Measurements from ENCODE around the gene SPATC1L.
"Not testable (repeated sequence)": the region's sequence is repeated elsewhere in the genome, so short reads cannot be mapped to it uniquely, and the experiment has no call there.

The SPATC1L gene

DNA sequence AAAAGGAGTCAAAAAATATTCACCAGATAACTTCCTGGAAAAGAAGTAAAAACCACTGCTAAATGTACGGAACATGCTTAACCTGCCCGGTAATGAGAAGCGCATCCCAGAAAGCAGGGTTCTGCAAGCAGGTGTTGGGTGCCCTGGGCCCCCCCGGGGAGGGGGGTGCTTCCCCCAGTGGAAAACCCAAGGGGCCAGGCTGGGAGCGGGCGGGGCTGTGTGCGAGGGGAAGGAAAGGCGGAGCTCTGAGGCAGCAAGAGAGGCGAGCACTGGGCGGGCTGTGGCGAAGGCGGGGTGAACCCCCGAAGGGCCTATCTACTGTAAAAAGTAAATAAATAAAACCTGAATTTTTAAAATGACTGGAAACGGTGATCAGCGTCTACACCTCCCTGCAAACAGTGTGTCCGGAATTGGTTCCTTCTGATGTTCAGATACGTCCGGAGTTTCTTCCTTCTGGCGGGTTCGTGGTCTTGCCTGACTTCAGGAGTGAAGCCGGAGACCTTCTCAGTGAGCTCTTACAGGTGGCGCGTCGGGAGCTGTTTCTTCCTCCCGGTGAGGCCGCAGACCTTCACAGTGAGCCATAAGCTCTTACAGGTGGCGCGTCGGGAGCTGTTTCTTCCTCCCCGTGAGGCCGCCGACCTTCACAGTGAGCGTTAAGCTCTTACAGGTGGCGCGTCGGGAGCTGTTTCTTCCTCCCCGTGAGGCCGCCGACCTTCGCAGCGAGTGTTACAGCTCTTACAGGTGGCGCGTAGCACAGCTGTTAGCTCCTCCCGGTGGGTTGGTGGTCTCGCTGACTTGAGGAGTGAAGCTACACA, 42.3 kb downstream of the SPATC1L start:
- TF ChIP-seq, protein P1, sequence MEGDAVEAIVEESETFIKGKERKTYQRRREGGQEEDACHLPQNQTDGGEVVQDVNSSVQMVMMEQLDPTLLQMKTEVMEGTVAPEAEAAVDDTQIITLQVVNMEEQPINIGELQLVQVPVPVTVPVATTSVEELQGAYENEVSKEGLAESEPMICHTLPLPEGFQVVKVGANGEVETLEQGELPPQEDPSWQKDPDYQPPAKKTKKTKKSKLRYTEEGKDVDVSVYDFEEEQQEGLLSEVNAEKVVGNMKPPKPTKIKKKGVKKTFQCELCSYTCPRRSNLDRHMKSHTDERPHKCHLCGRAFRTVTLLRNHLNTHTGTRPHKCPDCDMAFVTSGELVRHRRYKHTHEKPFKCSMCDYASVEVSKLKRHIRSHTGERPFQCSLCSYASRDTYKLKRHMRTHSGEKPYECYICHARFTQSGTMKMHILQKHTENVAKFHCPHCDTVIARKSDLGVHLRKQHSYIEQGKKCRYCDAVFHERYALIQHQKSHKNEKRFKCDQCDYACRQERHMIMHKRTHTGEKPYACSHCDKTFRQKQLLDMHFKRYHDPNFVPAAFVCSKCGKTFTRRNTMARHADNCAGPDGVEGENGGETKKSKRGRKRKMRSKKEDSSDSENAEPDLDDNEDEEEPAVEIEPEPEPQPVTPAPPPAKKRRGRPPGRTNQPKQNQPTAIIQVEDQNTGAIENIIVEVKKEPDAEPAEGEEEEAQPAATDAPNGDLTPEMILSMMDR (IDR thresholded peaks at IDR 0.05; ENCODE audit: extremely low read depth, insufficient read depth, missing control alignments) = no peak
- in situ Hi-C loops (cut with MboI; ENCODE audit: low pct_unique_long_range_greater_than_20kb, low sequenced_read_pairs, unreplicated experiment) = no loop called here
- no peak for DNase-seq (ENCODE audit: low spot score)

DNA sequence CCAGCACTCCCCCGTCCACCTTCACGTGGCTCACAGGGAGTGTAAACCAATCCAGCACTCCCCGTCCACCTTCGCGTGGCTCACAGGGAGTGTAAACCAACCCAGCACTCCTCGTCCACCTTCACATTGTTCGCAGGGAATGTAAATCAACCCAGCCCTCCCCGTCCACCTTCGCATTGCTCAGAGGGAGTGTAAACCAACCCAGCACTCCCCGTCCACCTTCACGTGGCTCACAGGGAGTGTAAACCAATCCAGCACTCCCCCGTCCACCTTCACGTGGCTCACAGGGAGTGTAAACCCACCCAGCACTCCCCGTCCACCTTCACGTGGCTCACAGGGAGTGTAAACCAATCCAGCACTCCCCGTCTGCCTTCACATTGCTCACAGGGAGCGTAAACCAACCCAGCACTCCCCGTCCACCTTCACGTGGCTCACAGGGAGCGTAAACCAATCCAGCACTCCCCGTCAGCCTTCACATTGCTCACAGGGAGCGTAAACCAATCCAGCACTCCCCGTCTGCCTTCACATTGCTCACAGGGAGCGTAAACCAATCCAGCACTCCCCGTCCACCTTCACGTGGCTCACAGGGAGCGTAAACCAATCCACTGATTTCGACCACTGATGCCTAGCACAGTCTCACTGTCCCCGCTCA, 43.8 kb downstream of the SPATC1L start:
- in situ Hi-C loops (cut with MboI; ENCODE audit: low pct_unique_long_range_greater_than_20kb, low sequenced_read_pairs, unreplicated experiment); DNase-seq (ENCODE audit: low spot score): not testable (repeated sequence)

DNA sequence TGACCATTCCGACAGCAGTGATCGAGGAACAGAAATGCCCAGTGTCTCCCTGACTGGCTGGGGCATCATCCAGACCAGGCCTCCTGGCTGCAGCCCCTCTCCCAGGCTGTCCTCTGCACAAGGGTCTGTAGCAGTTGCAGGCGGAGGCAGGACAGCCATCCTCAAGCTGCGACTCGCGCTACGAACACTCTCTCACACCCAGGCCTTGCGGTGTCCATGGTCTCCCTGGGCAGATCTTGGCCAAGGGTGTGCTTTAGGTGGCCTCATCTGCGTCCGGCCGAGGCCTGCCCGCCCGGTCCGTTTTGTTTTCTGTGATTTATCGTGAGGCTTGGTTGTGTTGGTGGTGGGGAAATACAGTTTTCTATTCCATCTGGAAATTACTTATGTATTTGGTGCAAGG, 44.6 kb downstream of the SPATC1L start:
- in situ Hi-C loops (cut with MboI; ENCODE audit: low pct_unique_long_range_greater_than_20kb, low sequenced_read_pairs, unreplicated experiment) = no loop called here
- no peak for DNase-seq (ENCODE audit: low spot score)
- TF ChIP-seq, protein P1 (IDR thresholded peaks at IDR 0.05; ENCODE audit: extremely low read depth, insufficient read depth, missing control alignments) = no peak

DNA sequence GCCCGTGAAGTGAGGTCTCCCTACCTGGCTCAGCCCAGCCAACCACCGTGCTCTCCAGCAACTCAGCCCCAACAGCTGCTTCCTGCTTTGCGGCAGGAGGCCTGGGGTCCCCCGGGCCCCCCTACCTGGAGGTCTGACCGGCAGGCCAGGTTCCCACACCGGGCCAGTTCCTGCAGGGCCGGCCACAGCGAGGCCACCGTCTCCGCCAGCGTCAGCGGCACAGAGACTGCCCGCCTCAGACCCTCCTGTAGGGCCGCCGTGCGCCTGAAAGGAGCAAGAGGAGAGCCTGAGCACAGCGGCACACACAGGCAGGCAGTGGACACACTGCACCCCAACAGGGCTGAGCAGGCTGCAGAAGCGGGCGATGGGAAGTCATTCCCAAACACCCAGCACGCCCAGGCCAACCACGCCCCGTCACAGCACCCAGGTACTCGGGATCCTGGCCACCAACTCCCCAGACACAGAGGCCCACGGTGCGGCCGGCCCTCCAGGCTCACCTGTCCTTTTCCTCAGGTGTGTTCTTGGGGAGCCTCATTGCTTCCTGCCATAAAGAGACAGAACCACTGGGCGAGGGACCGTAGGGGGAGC, 45.8 kb downstream of the SPATC1L start:
- in situ Hi-C loops (cut with MboI; ENCODE audit: low pct_unique_long_range_greater_than_20kb, low sequenced_read_pairs, unreplicated experiment) = no loop called here
- no peak for DNase-seq (ENCODE audit: low spot score)
- TF ChIP-seq, protein P1 (IDR thresholded peaks at IDR 0.05; ENCODE audit: extremely low read depth, insufficient read depth, missing control alignments) = no peak

- no peak for DNase-seq (ENCODE audit: low spot score)
- in situ Hi-C loops (cut with MboI; ENCODE audit: low pct_unique_long_range_greater_than_20kb, low sequenced_read_pairs, unreplicated experiment) = no loop called here
- TF ChIP-seq, protein P1 (IDR thresholded peaks at IDR 0.05; ENCODE audit: extremely low read depth, insufficient read depth, missing control alignments) = no peak
These were observed 46.4 kb downstream of the SPATC1L start for GRCh38 chr21:46137908-46138307.

DNA sequence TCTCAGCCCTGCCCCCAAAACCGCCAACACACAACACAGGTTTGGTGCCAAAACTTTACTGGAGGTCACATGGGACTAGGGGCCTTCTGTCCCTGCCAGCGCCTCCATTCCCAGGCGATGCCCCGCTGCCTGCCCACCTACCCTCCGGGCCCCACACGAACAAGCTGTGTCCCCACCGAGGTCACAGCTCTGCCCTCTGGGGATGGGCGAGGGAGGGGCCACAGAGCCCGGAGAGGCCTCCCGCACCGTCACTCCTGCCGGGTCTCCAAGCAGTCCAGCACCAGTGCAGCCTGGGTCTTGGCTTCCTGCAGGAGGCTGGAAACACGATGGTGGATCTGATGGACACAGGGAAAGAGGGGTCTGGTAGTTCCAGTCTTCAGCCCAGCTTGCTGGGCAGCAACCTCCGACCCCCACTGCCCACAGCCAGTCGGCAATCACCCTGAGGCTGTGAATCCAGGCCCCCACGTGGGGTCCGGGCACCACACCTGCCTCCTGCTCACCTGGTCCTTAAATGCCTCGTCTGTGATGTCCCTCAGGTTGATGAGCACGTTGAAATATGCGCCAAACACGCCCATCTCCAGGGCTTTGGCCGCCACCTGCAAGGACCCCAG, 47.4 kb downstream of the SPATC1L start:
- TF ChIP-seq, protein P1 (IDR thresholded peaks at IDR 0.05; ENCODE audit: extremely low read depth, insufficient read depth, missing control alignments) = no peak
- DNase-seq (ENCODE audit: low spot score) = no peak
- in situ Hi-C loops (cut with MboI; ENCODE audit: low pct_unique_long_range_greater_than_20kb, low sequenced_read_pairs, unreplicated experiment) = no loop called here
